HepG2 (cell line): ENCODE data around the gene UQCR11. TPM values are rescaled to one million over a fixed set of nuclear protein-coding genes. Genes with fewer than 3 reads are reported as not detected.

Source experiments
- ATAC-seq: fragments of 200-7000 bp; cut with Tn5 transposase; 3 replicates; pipeline ENCODE4 v1.9.1; 2020; ENCODE audit warnings: mild to moderate bottlenecking, moderate library complexity
- BruUV-seq: library from RNA; stranded (reverse); fragments of 400-500 nt; replicated peaks from 2 replicates; lab custom pipeline; 2021; lab: Mats Ljungman, UMichigan
- CTCF ChIA-PET: fragments of 300-600 bp; formaldehyde crosslinking; extraction: SDS; loops from one replicate; lab custom pipeline; 2021; ENCODE audit warnings: low total read pairs, inconsistent platforms, low intra/inter-chr PET ratio; lab: Yijun Ruan, JAX
- POLR2A ChIA-PET: fragments of 350-600 bp; sonication (Branson Sonifier 250); formaldehyde crosslinking; loops from one replicate; lab custom pipeline; 2020; ENCODE audit warnings: antibody characterized with exemption, inconsistent platforms; lab: Yijun Ruan, JAX
- DNase-seq: peaks from one replicate; pipeline ENCODE4 v3.0.0-alpha.2; 2015; ENCODE audit warnings: low spot score
- FAIRE-seq: peaks from 3 replicates; lab custom pipeline; 2011; peaks lifted over from hg19 to GRCh38; lab: Jason Lieb, UNC
- H2AFZ ChIP-seq: one replicate; pipeline ENCODE4 v1.6.1; 2011; ENCODE audit warnings: low read length, inconsistent platforms
- H3K27ac ChIP-seq: fragments of 300-600 bp; 3 replicates; pipeline ENCODE4 v1.8.0; 2011; ENCODE audit warnings: mixed run types, mild to moderate bottlenecking, mixed read lengths, low read length, inconsistent platforms; ENCODE audit not compliant: insufficient read depth; ENCODE audit errors: extremely low read length
- H3K27me3 ChIP-seq, 2 experiments: fragments of 200-600 bp in 1 of 2; 2 replicates in 1 of 2; 3 replicates in 1 of 2; pipeline versions ENCODE4 v1.6.0 to v1.8.0; 2011; ENCODE audit warnings: low read length in 2 of 2, mild to moderate bottlenecking in 2 of 2, moderate library complexity in 2 of 2, inconsistent platforms in 1 of 2; ENCODE audit not compliant: insufficient read depth in 2 of 2, control insufficient read depth in 1 of 2
- H3K36me3 ChIP-seq, 2 experiments: fragments of 200-600 bp in 1 of 2; replicated peaks in 1 of 2; 2 replicates in 1 of 2; 3 replicates in 1 of 2; pipeline versions ENCODE4 v1.5.1 to v1.8.0; 2011; ENCODE audit warnings: low read length in 2 of 2, inconsistent platforms in 1 of 2; ENCODE audit not compliant: insufficient read depth in 2 of 2, control insufficient read depth in 1 of 2
- H3K4me1 ChIP-seq: 2 replicates; pipeline ENCODE4 v1.5.1; 2012; ENCODE audit warnings: low read length, inconsistent platforms; ENCODE audit not compliant: insufficient read depth
- H3K4me2 ChIP-seq: 2 replicates; pipeline ENCODE4 v1.6.0; 2011; ENCODE audit warnings: low read depth, low read length, inconsistent platforms
- H3K4me3 ChIP-seq, 3 experiments: fragments of 200-600 bp in 1 of 3; sonication (generic), shearing (Covaris generic) in 1 of 3; replicated peaks in 1 of 3; 2 replicates each; pipeline ENCODE4 v1.5.1; 2011 to 2016; ENCODE audit warnings: low read length in 3 of 3, inconsistent platforms in 2 of 3, low read depth in 2 of 3, mild to moderate bottlenecking in 2 of 3, control low read depth in 1 of 3, mixed read lengths in 1 of 3; ENCODE audit not compliant: insufficient read depth in 1 of 3
- H3K79me2 ChIP-seq: one replicate; pipeline ENCODE4 v1.6.1; 2011; ENCODE audit warnings: low read length, inconsistent platforms; ENCODE audit not compliant: insufficient read depth
- H3K9ac ChIP-seq: 2 replicates; pipeline ENCODE4 v1.6.0; 2011; ENCODE audit warnings: mild to moderate bottlenecking, low read depth, low read length, inconsistent platforms; ENCODE audit not compliant: insufficient read depth
- H3K9me3 ChIP-seq: 2 replicates; pipeline ENCODE4 v1.5.1; 2012; ENCODE audit warnings: mild to moderate bottlenecking, low read length
- H4K20me1 ChIP-seq: 2 replicates; pipeline ENCODE4 v1.6.0; 2011; ENCODE audit warnings: inconsistent platforms, mild to moderate bottlenecking, low read length, moderate library complexity; ENCODE audit not compliant: insufficient read depth
- IRF9 ChIP-seq: sonication (generic); formaldehyde crosslinking; IDR thresholded peaks from 2 replicates; pipeline ENCODE4 v1.8.0; 2022; ENCODE audit warnings: missing genetic modification reagents, mild to moderate bottlenecking, borderline replicate concordance
- MZF1 ChIP-seq: sonication (generic); formaldehyde crosslinking; IDR thresholded peaks from 2 replicates; pipeline ENCODE4 v1.8.1; 2023; ENCODE audit warnings: mild to moderate bottlenecking, missing genetic modification reagents, borderline replicate concordance
- SCMH1 ChIP-seq: sonication (generic); formaldehyde crosslinking; IDR thresholded peaks from 2 replicates; pipeline ENCODE4 v1.9.0; 2021; ENCODE audit warnings: missing genetic modification reagents, mild to moderate bottlenecking, borderline replicate concordance
- SOX5 ChIP-seq: IDR thresholded peaks from 2 replicates; pipeline ENCODE4 v1.6.1; 2016; ENCODE audit warnings: borderline replicate concordance
- TBP ChIP-seq: sonication (generic); formaldehyde crosslinking; IDR thresholded peaks from 2 replicates; pipeline ENCODE4 v1.5.0; 2020; ENCODE audit warnings: missing genetic modification reagents
- ZBTB4 ChIP-seq: sonication (generic); formaldehyde crosslinking; IDR thresholded peaks from 2 replicates; pipeline ENCODE4 v1.4.0; 2020; ENCODE audit warnings: missing genetic modification reagents, mild to moderate bottlenecking, borderline replicate concordance
- ZFP82 ChIP-seq: sonication (generic); formaldehyde crosslinking; IDR thresholded peaks from 2 replicates; pipeline ENCODE4 v1.5.1; 2020; ENCODE audit warnings: mild to moderate bottlenecking, missing genetic modification reagents, borderline replicate concordance
- ZNF430 ChIP-seq: sonication (generic); formaldehyde crosslinking; IDR thresholded peaks from 2 replicates; pipeline ENCODE4 v1.9.0; 2021; ENCODE audit warnings: mild to moderate bottlenecking, missing genetic modification reagents
- ZNF446 ChIP-seq: sonication (generic); formaldehyde crosslinking; IDR thresholded peaks from 2 replicates; pipeline ENCODE4 v1.5.0; 2020; ENCODE audit warnings: mild to moderate bottlenecking, missing genetic modification reagents
- ZNF460 ChIP-seq: sonication (generic); formaldehyde crosslinking; IDR thresholded peaks from 2 replicates; pipeline ENCODE4 v1.5.1; 2020; ENCODE audit warnings: missing genetic modification reagents, mild to moderate bottlenecking, borderline replicate concordance
- ZNF841 ChIP-seq: sonication (generic); formaldehyde crosslinking; IDR thresholded peaks from 2 replicates; pipeline ENCODE4 v1.8.1; 2023; ENCODE audit warnings: missing genetic modification reagents, borderline replicate concordance
- WGBS: methylation state at CpG from one replicate; pipeline ENCODE4 v1.1.6; 2017; ENCODE audit warnings: low lambda C conversion rate; 5-methylcytosine and 5-hydroxymethylcytosine counted together
- in situ Hi-C: cut with HindIII; loops from 2 replicates; pipeline ENCODE4 v1.10.0; 2017; ENCODE audit warnings: low pct_unique_long_range_greater_than_20kb; ENCODE audit not compliant: extremely low pct_ligation_motif_present
- intact Hi-C: fragments of 100-400 bp; cut with micrococcal nuclease; formaldehyde crosslinking; loops from one replicate; pipeline ENCODE4 v1.10.0; 2022; ENCODE audit not compliant: unreplicated experiment
- polyA plus RNA-seq, 8 experiments: library from polyadenylated mRNA; depleted of rRNA in 3 of 8; stranded (reverse) in 7 of 8; unstranded in 1 of 8; fragments of >200 nt; fragmentation: Illumina TruSeq in 4 of 8; extraction: Trizol in 4 of 8; gene quantifications; 2 replicates each; pipeline versions ENCODE4 v1.2.1 to v1.2.3, GENCODE V29; 2011 to 2016; ENCODE audit warnings: low read depth in 4 of 8, missing spikeins in 1 of 8, mixed read lengths in 1 of 8; ENCODE audit not compliant: insufficient read depth in 1 of 8
- total RNA-seq, 5 experiments: library from RNA; depleted of rRNA; stranded (reverse); fragments of >200 nt; fragmentation: Illumina TruSeq; extraction: Trizol; gene quantifications; 2 replicates each; pipeline ENCODE4 v1.2.3, GENCODE V29; 2016; ENCODE audit warnings: low read depth in 1 of 5
- TF ChIP-seq, protein P1 (sequence below): sonication (generic); formaldehyde crosslinking; IDR thresholded peaks from 2 replicates; pipeline ENCODE4 v1.4.0; 2020; ENCODE audit warnings: low read depth, mild to moderate bottlenecking, missing genetic modification reagents
- TF ChIP-seq, protein P2 (sequence below): sonication (generic); formaldehyde crosslinking; IDR thresholded peaks from 2 replicates; pipeline ENCODE4 v1.5.1; 2020; ENCODE audit warnings: missing genetic modification reagents, mild to moderate bottlenecking, borderline replicate concordance
- TF ChIP-seq, protein P3 (sequence below): IDR thresholded peaks from 2 replicates; pipeline ENCODE4 v1.6.1; 2018; ENCODE audit warnings: missing genetic modification reagents

The UQCR11 gene
- total and polyA plus RNA-seq, 2 of the 13 experiments (the other 11 are each of a cell fraction or from before 2014, with no cell fraction given): 125 to 214 TPM

DNA sequence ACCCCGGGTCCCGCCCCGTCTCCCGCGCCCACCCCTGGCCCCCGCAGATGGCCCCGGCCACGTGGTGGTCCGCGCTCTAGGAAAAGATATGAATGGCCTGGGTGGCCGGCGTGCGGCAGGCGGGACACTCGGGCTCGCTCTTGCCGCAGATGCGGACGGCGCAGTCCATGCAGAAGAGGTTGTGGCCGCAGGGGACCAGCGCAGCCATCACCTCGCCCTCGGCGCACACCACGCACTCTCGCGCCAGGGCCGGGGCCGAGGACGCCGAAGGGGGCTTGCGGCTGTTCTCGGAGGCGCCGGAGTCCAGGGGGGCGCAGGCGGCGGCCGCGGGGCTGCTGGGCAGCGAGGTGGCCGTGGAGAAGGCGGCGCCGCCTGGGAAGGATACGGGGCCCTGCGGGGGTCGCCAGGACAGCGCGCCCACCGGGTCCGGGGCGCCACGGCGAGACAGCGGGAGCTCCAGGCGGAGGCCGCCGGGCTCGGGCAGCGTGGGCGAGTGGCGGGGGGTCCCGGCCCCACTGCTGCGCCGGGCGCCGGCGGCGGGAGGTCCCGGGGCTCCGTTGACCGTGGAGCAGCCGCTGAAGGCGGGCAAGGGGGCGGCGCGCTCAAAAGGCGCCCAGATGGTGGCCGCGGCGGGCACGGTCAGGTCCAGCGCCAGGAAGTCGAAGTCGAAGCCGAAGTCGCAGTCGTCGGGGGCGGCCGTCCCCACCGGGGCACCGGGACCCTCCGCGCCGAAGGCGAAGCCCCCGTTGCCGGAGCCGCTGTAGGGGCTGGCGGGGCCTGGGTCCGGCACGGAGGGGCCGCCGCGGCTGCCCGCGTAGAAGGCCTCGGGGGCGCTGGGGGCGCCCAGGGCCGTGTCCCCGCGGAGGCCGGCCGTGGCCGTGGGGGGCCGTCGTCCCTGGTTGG lies 49.5 kb downstream of the UQCR11 start:
- POLR2A ChIA-PET: no interaction called here
- TF ChIP-seq ZBTB4 (CRISPR knock-in tag) (no peak), ZNF430 (CRISPR knock-in tag) (no peak), SCMH1 (CRISPR knock-in tag) (no peak), ZFP82 (CRISPR knock-in tag) (no peak), ZNF841 (CRISPR knock-in tag) (no peak), SOX5 (CRISPR knock-in tag) (no peak), ZNF446 (CRISPR knock-in tag) (no peak), ZNF460 (CRISPR knock-in tag) (no peak), MZF1 (CRISPR knock-in tag) (no peak), TBP (CRISPR knock-in tag) (no peak), IRF9 (CRISPR knock-in tag) (no peak)
- TF ChIP-seq, protein P1, sequence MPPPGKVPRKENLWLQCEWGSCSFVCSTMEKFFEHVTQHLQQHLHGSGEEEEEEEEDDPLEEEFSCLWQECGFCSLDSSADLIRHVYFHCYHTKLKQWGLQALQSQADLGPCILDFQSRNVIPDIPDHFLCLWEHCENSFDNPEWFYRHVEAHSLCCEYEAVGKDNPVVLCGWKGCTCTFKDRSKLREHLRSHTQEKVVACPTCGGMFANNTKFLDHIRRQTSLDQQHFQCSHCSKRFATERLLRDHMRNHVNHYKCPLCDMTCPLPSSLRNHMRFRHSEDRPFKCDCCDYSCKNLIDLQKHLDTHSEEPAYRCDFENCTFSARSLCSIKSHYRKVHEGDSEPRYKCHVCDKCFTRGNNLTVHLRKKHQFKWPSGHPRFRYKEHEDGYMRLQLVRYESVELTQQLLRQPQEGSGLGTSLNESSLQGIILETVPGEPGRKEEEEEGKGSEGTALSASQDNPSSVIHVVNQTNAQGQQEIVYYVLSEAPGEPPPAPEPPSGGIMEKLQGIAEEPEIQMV (CRISPR knock-in tag): no peak
- TF ChIP-seq, protein P2, sequence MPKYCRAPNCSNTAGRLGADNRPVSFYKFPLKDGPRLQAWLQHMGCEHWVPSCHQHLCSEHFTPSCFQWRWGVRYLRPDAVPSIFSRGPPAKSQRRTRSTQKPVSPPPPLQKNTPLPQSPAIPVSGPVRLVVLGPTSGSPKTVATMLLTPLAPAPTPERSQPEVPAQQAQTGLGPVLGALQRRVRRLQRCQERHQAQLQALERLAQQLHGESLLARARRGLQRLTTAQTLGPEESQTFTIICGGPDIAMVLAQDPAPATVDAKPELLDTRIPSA (CRISPR knock-in tag): no peak
- TF ChIP-seq, protein P3, sequence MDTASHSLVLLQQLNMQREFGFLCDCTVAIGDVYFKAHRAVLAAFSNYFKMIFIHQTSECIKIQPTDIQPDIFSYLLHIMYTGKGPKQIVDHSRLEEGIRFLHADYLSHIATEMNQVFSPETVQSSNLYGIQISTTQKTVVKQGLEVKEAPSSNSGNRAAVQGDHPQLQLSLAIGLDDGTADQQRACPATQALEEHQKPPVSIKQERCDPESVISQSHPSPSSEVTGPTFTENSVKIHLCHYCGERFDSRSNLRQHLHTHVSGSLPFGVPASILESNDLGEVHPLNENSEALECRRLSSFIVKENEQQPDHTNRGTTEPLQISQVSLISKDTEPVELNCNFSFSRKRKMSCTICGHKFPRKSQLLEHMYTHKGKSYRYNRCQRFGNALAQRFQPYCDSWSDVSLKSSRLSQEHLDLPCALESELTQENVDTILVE (CRISPR knock-in tag): no peak

More for the DNA sequence above, 49.5 kb downstream of the UQCR11 start:
- CTCF ChIA-PET: no interaction called here
- H3K9ac ChIP-seq: no peak overlapping the region
- no peaks in the 10 kb centered on the region for H3K27me3 ChIP-seq
- ATAC-seq: no peak
- H3K36me3 ChIP-seq: no peaks in the 10 kb centered on the region; a peak in 1 of 5 replicates
- intact Hi-C loops: no loop called here
- DNase-seq: no peak
- no peaks in the 10 kb centered on the region for H4K20me1 ChIP-seq
- H2AFZ ChIP-seq: no peak overlapping the region
- no peaks in the 10 kb centered on the region for H3K79me2 ChIP-seq
- H3K9me3 ChIP-seq: no peaks in the 10 kb centered on the region
- over 99% methylated on average over 82 of the region's 121 CpGs for whole genome bisulfite sequencing
- no peak for FAIRE-seq
- H3K4me1 ChIP-seq: peaks cover 8% of the 10 kb centered on the region; the same call in 1 of the 2 replicates
- no peak overlapping the region for H3K4me3 ChIP-seq
- in situ Hi-C loops: no loop called here
- no TSS peak for BruUV-seq
- no peak overlapping the region for H3K27ac ChIP-seq
- no peak overlapping the region for H3K4me2 ChIP-seq
